Cardiac fibroblast (primary cell): ENCODE data around the gene JARID2.

Source experiments
- DNase-seq, 2 donors: peaks; one replicate each; pipeline versions ENCODE4 v3.0.0 to v3.0.0-alpha.2; 2010; ENCODE audit warnings: low read depth in 2 of 2
- H3K4me3 ChIP-seq, 2 donors: replicated peaks in 1 of 2; 1 replicate in 1 of 2; 2 replicates in 1 of 2; pipeline ENCODE4 v1.5.1; 2011; ENCODE audit warnings: low read depth in 2 of 2, low read length in 2 of 2, mild to moderate bottlenecking in 2 of 2, moderate library complexity in 1 of 2
- TF ChIP-seq, protein P1 (sequence below): IDR thresholded peaks from one replicate; pipeline ENCODE4 v1.5.1; 2011; ENCODE audit warnings: low read depth, mild to moderate bottlenecking, low read length, inconsistent platforms

The JARID2 gene

DNA sequence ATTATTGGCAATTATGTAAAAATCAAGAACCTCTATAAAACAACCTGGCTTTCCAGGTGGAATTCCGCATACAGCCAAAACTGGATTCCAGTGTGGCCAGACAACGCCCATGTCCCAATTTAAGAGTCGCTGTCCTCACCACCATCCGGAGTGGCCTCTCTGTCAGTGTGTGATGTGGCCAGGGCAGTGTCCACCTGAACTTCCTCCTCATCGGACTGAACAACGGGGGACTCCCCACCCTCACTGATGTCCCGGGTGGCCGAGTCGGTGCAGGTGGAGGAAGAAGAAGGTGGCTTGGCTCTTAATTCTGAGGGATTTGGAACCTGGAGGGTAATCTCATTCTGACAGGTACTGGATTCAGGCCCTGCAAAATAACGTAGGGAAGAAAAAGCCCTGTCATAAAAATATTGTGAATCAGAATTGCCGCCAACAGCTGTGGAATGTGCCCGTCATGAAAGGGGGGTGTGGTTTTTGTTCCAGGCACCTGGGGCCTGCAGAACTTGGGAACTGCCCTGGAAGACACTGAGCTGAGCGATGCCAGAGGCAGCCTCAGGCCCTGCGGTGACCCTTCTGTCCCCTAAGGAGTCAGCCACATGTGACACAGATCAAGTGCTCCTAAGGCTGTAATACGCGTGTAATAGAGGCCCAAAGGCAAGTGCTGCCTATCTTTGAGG lies 277.1 kb downstream of the JARID2 start:
- TF ChIP-seq, protein P1, sequence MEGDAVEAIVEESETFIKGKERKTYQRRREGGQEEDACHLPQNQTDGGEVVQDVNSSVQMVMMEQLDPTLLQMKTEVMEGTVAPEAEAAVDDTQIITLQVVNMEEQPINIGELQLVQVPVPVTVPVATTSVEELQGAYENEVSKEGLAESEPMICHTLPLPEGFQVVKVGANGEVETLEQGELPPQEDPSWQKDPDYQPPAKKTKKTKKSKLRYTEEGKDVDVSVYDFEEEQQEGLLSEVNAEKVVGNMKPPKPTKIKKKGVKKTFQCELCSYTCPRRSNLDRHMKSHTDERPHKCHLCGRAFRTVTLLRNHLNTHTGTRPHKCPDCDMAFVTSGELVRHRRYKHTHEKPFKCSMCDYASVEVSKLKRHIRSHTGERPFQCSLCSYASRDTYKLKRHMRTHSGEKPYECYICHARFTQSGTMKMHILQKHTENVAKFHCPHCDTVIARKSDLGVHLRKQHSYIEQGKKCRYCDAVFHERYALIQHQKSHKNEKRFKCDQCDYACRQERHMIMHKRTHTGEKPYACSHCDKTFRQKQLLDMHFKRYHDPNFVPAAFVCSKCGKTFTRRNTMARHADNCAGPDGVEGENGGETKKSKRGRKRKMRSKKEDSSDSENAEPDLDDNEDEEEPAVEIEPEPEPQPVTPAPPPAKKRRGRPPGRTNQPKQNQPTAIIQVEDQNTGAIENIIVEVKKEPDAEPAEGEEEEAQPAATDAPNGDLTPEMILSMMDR, result no peak
- no peak for DNase-seq
- no peak overlapping the region for H3K4me3 ChIP-seq

DNA sequence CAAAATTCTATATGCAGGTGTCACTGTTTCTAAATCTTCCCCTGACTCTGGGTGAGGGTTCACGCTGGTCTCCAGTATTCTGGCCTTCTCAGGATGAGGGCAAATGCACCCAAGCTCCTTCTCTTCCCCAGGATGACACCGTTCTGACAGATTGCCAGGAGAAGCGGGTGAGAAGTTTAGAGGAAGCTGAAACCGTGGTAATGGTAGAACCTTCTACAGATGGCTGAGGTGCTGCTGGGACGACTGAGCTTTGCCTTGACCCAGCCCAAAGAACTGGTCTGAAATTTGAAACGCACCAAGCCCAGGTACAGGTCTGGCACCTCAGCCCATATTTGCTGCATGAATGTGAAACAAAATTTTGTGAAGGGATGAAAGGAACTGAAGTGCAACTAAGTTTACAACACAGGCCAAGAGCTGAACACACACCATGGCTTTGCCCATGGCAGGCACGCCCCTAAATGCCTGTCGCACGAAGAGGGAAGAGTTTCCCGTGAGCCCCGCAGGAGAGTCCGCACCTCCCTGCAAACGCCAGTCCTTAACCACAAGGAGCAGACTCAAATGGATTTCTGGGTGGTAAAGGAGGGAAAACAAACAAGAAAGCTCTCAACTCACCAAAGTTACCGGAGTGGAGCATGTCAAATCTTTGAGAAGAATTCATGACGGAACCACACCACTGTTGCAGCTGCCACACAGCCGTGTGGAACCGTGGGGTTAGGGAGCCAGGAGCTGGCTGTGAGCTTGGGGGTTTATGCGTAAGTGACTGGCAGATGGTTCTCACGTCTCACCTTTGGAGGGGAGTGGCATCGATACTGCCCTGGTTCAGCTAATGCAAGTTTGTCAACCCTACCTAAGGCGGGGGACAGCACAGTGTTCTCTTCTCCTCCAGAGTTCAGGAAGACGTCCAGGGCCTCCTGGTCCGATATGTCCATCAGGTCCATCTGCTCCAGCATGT lies 278.1 kb downstream of the JARID2 start:
- TF ChIP-seq, protein P1, result no peak
- DNase-seq, result no peak
- no peak overlapping the region for H3K4me3 ChIP-seq

DNA sequence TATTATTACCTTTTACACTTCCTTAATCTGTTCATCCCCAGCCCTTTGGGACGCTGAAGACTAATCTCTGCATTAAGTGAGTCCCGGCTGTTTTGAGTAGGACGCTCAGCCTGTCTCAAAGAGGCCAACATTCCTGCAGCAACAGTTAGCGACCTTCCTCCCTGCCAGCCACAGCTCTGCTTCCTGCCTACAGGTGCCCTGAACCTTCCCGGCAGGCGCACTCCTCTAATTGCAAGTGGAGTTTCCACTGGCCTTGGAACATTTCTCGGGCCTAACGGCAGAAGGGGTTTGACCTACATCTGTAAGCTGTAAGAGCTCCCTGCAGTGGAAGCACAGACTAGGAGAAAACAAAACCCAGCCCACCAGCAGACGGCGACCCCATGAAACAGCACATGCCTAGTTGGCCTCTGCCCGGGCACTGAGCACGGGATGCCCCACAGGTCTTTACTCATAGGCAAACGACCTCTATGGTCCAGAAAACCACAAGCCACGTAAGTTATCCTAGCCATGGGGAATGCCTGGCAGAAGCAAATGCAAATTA lies 279.1 kb downstream of the JARID2 start:
- TF ChIP-seq, protein P1, result no peak

DNA sequence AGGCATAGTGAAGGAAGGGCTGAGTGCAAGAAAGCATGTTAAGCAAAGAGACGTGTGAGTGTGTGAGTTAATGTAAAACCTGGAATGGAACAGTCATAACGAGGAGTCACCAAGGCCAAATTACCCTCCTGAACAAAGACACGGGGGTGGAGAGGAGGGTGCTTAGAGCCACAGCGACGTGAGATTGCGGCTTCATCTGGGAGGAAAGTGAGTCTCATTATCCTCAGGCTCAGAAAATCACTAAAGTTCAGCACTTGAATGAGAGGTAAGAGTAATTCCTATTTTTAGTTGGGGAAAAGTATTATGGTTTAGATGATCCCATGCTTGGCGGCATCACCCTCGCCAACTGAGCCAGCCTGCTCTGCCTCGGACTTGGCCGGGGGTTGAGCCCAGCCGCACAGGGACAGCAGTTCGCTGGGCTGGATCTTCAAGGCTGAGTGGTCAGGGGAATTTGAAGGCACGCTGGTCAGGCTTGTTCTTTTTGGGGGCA lies 280.4 kb downstream of the JARID2 start:
- TF ChIP-seq, protein P1, result no peak
- H3K4me3 ChIP-seq, result no peak overlapping the region
- DNase-seq, result no peak

More for the DNA sequence above, 279.1 kb downstream of the JARID2 start:
- H3K4me3 ChIP-seq, result no peak overlapping the region
- DNase-seq, result no peak

DNA sequence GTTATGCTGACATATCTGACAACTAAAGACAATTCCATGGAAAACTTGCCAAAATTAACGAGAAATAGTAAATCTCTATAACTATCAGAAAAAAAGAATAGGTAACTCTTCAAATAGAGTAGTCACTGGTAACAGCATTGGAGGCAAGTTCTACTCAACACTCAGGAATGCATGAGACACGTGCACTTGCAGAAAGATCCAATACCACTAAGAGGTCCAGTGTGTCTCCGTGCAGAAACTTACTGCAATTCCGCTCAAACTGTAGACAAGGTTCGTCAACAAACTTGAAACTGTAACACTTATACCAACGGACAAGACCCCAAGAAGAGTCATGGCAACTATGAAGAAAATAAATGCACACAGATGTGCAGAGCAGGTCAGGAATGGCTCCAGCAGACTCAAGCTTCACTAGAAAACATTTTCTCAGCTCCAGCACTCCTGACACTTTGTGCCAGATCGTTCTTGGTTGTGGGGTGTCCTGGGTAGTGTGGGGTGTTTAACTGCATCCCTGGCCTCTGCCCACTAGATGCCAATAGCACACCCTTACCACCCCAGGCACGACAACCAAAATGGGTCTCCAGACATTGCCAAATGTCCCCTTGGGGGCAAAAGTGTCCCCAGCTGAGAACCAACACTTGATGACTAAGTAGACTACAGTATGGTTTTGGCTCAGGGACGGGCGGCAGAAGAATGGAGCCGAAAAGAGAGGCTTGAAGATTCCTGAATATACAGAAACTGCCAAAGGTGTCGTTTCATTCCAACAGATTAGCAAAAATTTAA lies 282.2 kb downstream of the JARID2 start:
- peak in 1 of 2 donors; percentile 25 for DNase-seq
- no peak overlapping the region for H3K4me3 ChIP-seq
- TF ChIP-seq, protein P1, result no peak

DNA sequence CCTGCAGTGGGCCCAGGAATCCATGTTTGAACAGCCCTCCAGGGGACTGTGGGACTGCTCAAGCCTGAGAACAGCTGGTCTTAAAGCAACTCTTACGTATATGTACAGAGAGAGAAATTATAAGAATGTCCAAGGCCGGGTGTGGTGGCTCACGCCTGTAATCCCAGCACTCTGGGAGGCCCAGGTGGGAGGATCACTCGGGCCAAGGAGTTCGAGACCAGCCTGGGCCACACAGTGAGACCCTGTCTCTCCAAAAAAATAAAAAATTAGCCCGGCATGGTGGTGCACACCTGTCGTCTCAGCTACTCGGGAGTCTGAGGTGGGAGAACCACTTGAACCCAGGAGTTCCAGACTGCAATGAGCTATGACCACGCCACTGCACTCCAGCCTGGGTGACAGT lies 283.0 kb downstream of the JARID2 start:
- TF ChIP-seq, protein P1, result no peak
- H3K4me3 ChIP-seq, result no peak overlapping the region
- no peak for DNase-seq
